ENCODE results near the gene SCO2. TPM values are rescaled to one million over a fixed set of nuclear protein-coding genes. Genes with fewer than 3 reads are reported as not detected.

SCO2 gene
- total RNA-seq, 1 donor = 5.1 TPM

DNA sequence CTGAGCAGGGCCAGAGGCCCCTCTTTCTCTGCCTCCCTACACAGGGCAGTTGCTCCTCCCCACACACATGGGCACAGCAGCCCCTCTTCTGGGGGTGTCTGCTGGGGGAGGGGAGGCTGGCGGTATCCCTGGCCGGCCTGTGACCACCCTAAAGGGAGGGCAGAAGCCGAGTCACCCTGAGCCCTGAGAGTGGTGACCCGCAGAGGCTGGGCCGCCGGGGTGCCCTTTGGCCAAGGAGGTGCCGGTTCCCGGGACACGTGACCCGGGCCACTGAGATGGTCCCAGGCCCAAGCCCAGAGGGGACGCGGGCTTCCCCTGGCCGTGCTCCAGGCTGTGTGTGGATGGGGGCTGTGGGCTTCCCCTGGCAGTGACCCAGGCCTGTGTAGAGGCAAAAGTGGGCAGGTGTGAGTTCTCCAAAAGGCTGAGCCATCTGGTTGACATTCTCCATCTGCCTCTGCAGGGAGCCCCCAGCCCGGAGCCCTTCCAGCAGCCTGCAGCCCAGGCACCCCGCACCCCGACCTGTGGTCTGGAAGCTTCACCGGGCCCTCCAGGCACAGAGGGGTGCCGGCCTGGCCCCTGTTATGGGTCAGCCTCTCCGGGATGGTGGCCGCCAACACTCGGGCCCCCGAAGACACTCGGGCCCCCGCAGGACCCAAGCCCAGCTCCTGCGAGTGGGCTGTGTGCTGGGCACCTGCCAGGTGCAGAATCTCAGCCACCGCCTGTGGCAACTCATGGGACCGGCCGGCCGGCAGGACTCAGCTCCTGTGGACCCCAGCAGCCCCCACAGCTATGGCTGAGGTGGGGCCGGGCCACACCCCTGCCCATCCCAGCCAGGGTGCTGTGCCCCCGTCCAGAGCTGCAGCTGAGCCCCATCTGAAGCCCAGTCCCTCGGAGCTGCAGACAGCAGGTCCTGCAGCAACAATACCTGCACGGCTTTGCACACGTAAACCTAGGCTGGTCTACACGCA lies 43.0 kb downstream of the SCO2 start:
- Histone ChIP-seq H3K36me3 (ENCODE audit: insufficient read depth, low read length) (no peaks in the 10 kb centered on the region), H3K27ac (ENCODE audit: low read depth, low read length) (no peak overlapping the region), H3K4me2 (ENCODE audit: insufficient read depth, low read length) (peak overlapping the region; percentile 24), H3K9me3 (ENCODE audit: low read depth, low read length) (no peaks in the 10 kb centered on the region), H4K20me1 (ENCODE audit: insufficient read depth, low read length) (no peaks in the 10 kb centered on the region), H2AFZ (ENCODE audit: low read length) (peak overlapping the region; percentile 59), H3K27me3 (ENCODE audit: insufficient read depth, low read length) (peaks cover 13% of the 10 kb centered on the region), H3K4me1 (ENCODE audit: insufficient read depth, low read length) (no peaks in the 10 kb centered on the region), H3K79me2 (ENCODE audit: insufficient read depth, low read length) (no peaks in the 10 kb centered on the region), H3K4me3 (ENCODE audit: insufficient read depth, low read length) (peak overlapping the region; percentile 65)
- no peak for DNase-seq (ENCODE audit: insufficient read length, low spot score, missing footprints)
- TF ChIP-seq, protein P1, sequence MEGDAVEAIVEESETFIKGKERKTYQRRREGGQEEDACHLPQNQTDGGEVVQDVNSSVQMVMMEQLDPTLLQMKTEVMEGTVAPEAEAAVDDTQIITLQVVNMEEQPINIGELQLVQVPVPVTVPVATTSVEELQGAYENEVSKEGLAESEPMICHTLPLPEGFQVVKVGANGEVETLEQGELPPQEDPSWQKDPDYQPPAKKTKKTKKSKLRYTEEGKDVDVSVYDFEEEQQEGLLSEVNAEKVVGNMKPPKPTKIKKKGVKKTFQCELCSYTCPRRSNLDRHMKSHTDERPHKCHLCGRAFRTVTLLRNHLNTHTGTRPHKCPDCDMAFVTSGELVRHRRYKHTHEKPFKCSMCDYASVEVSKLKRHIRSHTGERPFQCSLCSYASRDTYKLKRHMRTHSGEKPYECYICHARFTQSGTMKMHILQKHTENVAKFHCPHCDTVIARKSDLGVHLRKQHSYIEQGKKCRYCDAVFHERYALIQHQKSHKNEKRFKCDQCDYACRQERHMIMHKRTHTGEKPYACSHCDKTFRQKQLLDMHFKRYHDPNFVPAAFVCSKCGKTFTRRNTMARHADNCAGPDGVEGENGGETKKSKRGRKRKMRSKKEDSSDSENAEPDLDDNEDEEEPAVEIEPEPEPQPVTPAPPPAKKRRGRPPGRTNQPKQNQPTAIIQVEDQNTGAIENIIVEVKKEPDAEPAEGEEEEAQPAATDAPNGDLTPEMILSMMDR (IDR thresholded peaks at IDR 0.05; ENCODE audit: extremely low read depth, low read depth, low read length) = no peak

DNA sequence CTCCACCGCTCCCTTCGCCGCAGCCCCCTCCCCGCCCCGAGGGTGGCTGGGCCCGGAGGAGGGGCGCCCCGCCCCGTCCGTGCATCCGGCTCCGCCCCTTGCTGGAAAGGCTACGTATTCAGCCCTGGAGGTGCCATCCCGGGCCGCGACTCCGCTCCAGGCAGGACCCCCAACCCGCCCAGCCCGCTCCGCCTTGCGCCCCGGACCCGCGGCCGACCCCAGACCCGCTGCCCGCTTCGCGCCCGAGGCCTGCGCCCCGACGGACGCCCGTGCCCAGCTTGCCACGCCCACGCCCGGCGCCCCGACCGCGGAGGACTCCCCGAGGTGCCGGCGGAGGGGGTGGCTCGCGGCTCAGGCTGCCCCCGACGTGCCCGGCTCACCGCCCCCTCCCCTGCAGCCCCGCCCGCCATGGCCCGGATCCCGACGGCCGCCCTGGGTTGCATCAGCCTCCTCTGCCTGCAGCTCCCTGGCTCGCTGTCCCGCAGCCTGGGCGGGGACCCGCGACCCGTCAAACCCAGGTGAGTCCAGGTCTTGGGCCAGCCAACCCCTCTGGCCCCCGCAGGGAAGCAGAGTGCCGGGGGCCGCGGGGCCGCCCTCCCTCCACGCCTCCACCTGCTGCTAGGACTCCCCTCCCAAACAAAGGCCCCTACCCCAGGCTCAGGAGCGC lies 43.8 kb downstream of the SCO2 start, which contains the start of gene ADM2:
Gene ADM2, plus strand, starts transcription at position 104 of the 667 bp plus-strand sequence. Its CDS starts 305 bp downstream, at position 409.
- H3K4me2 ChIP-seq (ENCODE audit: insufficient read depth, low read length) = peak within 1 kb of the TSS; percentile 24
- TF ChIP-seq, protein P1 (IDR thresholded peaks at IDR 0.05; ENCODE audit: extremely low read depth, low read depth, low read length) = no peak
- H3K4me1 ChIP-seq (ENCODE audit: insufficient read depth, low read length) = no peaks in the 10 kb centered on the region
- H3K27ac ChIP-seq (ENCODE audit: low read depth, low read length) = no peak within 1 kb of the TSS
- H3K36me3 ChIP-seq (ENCODE audit: insufficient read depth, low read length) = no peaks in the 10 kb centered on the region
- peaks cover 13% of the 10 kb centered on the region for H3K27me3 ChIP-seq (ENCODE audit: insufficient read depth, low read length)
- no peaks in the 10 kb centered on the region for H4K20me1 ChIP-seq (ENCODE audit: insufficient read depth, low read length)
- H3K4me3 ChIP-seq (ENCODE audit: insufficient read depth, low read length) = peak within 1 kb of the TSS; percentile 65
- H3K9me3 ChIP-seq (ENCODE audit: low read depth, low read length) = no peaks in the 10 kb centered on the region
- peak; percentile 97 for DNase-seq (ENCODE audit: insufficient read length, low spot score, missing footprints)
- peak within 1 kb of the TSS; percentile 59 for H2AFZ ChIP-seq (ENCODE audit: low read length)
- no peaks in the 10 kb centered on the region for H3K79me2 ChIP-seq (ENCODE audit: insufficient read depth, low read length)

DNA sequence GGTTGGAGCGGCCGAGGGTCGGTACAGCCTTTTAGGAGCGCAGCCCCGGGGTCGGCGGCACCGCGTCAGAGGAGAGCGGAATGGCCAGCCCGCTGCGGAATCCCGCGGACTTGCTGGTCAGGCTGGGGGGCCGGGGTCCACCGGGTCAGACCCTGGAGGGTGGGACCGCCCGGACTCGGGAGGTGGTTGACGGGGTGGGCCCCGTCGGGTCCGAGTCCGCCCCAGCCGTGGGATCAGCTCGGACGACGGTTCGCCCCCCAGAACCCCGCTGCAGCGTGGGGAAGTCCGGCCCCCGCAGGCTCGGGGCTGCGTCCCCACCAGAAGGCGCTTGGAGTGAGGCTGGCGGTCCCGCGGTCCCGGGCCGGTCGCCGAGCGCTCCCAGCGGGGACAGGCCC lies 44.4 kb downstream of the SCO2 start:
- no peak for DNase-seq (ENCODE audit: insufficient read length, low spot score, missing footprints)
- no peak overlapping the region for H3K27ac ChIP-seq (ENCODE audit: low read depth, low read length)
- TF ChIP-seq, protein P1 (IDR thresholded peaks at IDR 0.05; ENCODE audit: extremely low read depth, low read depth, low read length) = no peak
- H4K20me1 ChIP-seq (ENCODE audit: insufficient read depth, low read length) = no peaks in the 10 kb centered on the region
- H3K79me2 ChIP-seq (ENCODE audit: insufficient read depth, low read length) = no peaks in the 10 kb centered on the region
- no peak overlapping the region for H2AFZ ChIP-seq (ENCODE audit: low read length)
- H3K4me3 ChIP-seq (ENCODE audit: insufficient read depth, low read length) = peak overlapping the region; percentile 65
- H3K27me3 ChIP-seq (ENCODE audit: insufficient read depth, low read length) = peaks cover 13% of the 10 kb centered on the region
- peak overlapping the region; percentile 23 for H3K4me2 ChIP-seq (ENCODE audit: insufficient read depth, low read length)
- H3K4me1 ChIP-seq (ENCODE audit: insufficient read depth, low read length) = no peaks in the 10 kb centered on the region
- H3K36me3 ChIP-seq (ENCODE audit: insufficient read depth, low read length) = no peaks in the 10 kb centered on the region
- H3K9me3 ChIP-seq (ENCODE audit: low read depth, low read length) = no peaks in the 10 kb centered on the region

DNA sequence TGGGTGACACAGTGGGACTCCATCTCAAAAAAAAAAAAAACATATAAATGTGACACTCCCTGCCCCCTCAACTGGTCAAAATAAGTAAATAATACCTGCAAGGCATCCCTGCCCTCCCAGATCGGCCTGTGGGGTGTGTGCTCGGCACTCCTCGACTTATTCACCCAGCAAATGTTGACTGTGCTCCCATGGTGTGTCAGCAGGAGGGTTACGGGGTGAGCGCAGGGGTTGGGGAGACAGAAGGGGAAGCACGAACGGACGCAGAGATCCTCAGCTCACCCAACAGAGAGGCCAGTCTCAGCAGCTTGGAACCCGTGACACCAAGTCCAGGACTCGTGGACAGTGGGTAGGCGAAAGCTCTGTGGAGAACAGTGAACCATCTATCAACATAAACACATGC lies 45.7 kb downstream of the SCO2 start:
- Histone ChIP-seq H3K79me2 (ENCODE audit: insufficient read depth, low read length) (no peaks in the 10 kb centered on the region), H2AFZ (ENCODE audit: low read length) (no peak overlapping the region), H3K27ac (ENCODE audit: low read depth, low read length) (no peak overlapping the region), H4K20me1 (ENCODE audit: insufficient read depth, low read length) (no peaks in the 10 kb centered on the region), H3K36me3 (ENCODE audit: insufficient read depth, low read length) (no peaks in the 10 kb centered on the region), H3K27me3 (ENCODE audit: insufficient read depth, low read length) (peaks cover 13% of the 10 kb centered on the region), H3K4me3 (ENCODE audit: insufficient read depth, low read length) (no peak overlapping the region), H3K9me3 (ENCODE audit: low read depth, low read length) (no peaks in the 10 kb centered on the region), H3K4me1 (ENCODE audit: insufficient read depth, low read length) (peaks cover 6% of the 10 kb centered on the region), H3K4me2 (ENCODE audit: insufficient read depth, low read length) (no peak overlapping the region)
- TF ChIP-seq, protein P1 (IDR thresholded peaks at IDR 0.05; ENCODE audit: extremely low read depth, low read depth, low read length) = no peak
- no peak for DNase-seq (ENCODE audit: insufficient read length, low spot score, missing footprints)

Measured in osteoblast (primary cell).